ENCODE results near the gene LTB.
A peak's percentile ranks its signal among the peaks of the same experiment; 100 is the strongest.

- TF ChIP-seq CTCF (IDR thresholded peaks at IDR 0.05; ENCODE audit: low read depth, low read length) (no peak), MAX (IDR thresholded peaks at IDR 0.05; ENCODE audit: low read depth, low read length) (peak; percentile 52; the same call in 1 of the 2 replicates), POLR2A (IDR thresholded peaks at IDR 0.05; ENCODE audit: extremely low read depth, insufficient read length) (peak; percentile 89)
These were observed 40.3 kb downstream of the LTB start, which contains the start of gene DDX39B for GRCh38 chr6:31541658-31542521.
